ENCODE measurements around the gene UNC13B. TPM values are rescaled to one million over a fixed set of nuclear protein-coding genes. Genes with fewer than 3 reads are reported as not detected.

UNC13B gene
- total and polyA plus RNA-seq, 9 of the 15 experiments (the other 6 are each of a cell fraction or from before 2014, with no cell fraction given) = 2.4 to 11.5 (median 8.6) TPM

DNA sequence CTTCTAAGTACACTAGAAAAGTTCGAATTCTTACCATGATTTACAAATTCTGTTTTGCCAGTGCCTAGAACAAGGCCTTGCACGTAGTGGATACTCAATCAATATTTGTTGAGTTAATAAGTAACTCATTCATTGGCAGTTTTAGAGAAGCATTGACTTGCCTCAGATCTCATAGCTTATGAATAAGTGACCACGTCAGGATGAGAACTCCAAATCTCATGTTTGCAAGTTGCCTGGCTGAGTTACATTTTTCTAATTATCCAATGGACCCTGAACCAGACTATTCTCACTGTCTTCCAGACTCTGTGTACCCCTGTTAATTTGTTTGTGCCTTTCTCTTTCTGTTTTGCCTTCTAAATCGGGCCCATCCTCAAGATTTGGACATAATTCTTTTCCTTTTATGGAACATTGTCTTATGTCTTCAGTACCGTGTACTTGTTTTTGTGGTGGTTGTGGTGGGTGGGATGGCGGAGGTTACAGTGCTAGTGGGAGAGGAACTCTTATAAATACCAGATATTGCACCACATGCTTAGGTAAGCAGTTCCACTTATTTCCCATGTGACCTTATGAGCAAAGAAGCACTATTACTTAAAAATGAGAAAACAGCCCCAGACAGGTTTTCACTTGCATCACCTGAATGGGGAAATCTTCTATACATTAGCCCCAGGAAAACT, 96.3 kb downstream of the UNC13B start:
- ATAC-seq = no peak
- in situ Hi-C loops (cut with MboI) = loop anchor here (5.0 kb wide), 1 partner anchor 141 kb away; the partner anchor contains the start of gene ATOSB
- TF ChIP-seq ILK (tag; IDR thresholded peaks at IDR 0.05; ENCODE audit: borderline replicate concordance, low read depth) (no peak), ZNF239 (CRISPR knock-in tag; IDR thresholded peaks at IDR 0.05) (no peak), E2F1 (CRISPR knock-in tag; IDR thresholded peaks at IDR 0.05) (no peak), ZZZ3 (IDR thresholded peaks at IDR 0.05) (no peak), ZKSCAN8 (CRISPR knock-in tag; IDR thresholded peaks at IDR 0.05) (no peak), CREM (IDR thresholded peaks at IDR 0.05; ENCODE audit: low read depth) (no peak), TOE1 (IDR thresholded peaks at IDR 0.05; ENCODE audit: borderline replicate concordance) (no peak), TOE1 (CRISPR knock-in tag; IDR thresholded peaks at IDR 0.05; ENCODE audit: borderline replicate concordance, low read depth) (no peak), ZNF785 (CRISPR knock-in tag; IDR thresholded peaks at IDR 0.05) (no peak), FOXP4 (CRISPR knock-in tag; IDR thresholded peaks at IDR 0.05; ENCODE audit: borderline replicate concordance) (no peak), NCOA1 (IDR thresholded peaks at IDR 0.05; ENCODE audit: low read depth) (no peak), JUN (IDR thresholded peaks at IDR 0.05; ENCODE audit: borderline replicate concordance, low read depth, low read length) (no peak), JUN (CRISPR knock-in tag; IDR thresholded peaks at IDR 0.05; ENCODE audit: borderline replicate concordance) (no peak), DACH1 (IDR thresholded peaks at IDR 0.05; ENCODE audit: partially characterized antibody) (no peak), THRB (CRISPR knock-in tag; conservative IDR thresholded peaks at IDR 0.05) (no peak), POLR2A (conservative IDR thresholded peaks at IDR 0.05) (no peak), ZNF121 (CRISPR knock-in tag; conservative IDR thresholded peaks at IDR 0.05) (no peak)
- TF ChIP-seq, protein P1, sequence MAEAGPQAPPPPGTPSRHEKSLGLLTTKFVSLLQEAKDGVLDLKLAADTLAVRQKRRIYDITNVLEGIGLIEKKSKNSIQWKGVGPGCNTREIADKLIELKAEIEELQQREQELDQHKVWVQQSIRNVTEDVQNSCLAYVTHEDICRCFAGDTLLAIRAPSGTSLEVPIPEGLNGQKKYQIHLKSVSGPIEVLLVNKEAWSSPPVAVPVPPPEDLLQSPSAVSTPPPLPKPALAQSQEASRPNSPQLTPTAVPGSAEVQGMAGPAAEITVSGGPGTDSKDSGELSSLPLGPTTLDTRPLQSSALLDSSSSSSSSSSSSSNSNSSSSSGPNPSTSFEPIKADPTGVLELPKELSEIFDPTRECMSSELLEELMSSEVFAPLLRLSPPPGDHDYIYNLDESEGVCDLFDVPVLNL (CRISPR knock-in tag; IDR thresholded peaks at IDR 0.05; ENCODE audit: low read depth) = no peak

More for the DNA sequence above, 96.3 kb downstream of the UNC13B start:
- intact Hi-C loops (cut with micrococcal nuclease) = loop anchor here (2.0 to 5.0 kb wide), 2 partner anchors 66 to 359 kb away; no protein-coding TSS in a partner anchor
- H3K9ac ChIP-seq (ENCODE audit: insufficient read depth in 1 of 2, low read depth in 2 of 2, low read length in 2 of 2) = no peak overlapping the region
- no peaks in the 10 kb centered on the region for H3K36me3 ChIP-seq (ENCODE audit: control insufficient read depth, insufficient read depth, low read length)
- H3K27me3 ChIP-seq (ENCODE audit: control insufficient read depth in 2 of 2, insufficient read depth in 2 of 2, low read length in 2 of 2) = no peaks in the 10 kb centered on the region
- WGBS (ENCODE audit: insufficient coverage, low coverage, missing lambda C conversion rate) = 33% methylated on average over 5 of the region's 6 CpGs
- H3K79me2 ChIP-seq (ENCODE audit: control insufficient read depth, insufficient read depth, low read length) = no peaks in the 10 kb centered on the region
- no peak overlapping the region for H2AFZ ChIP-seq (ENCODE audit: low read depth, low read length)
- no peak overlapping the region for H3K27ac ChIP-seq (ENCODE audit: extremely low read depth, low read depth, low read length)
- H4K20me1 ChIP-seq (replicated peaks; ENCODE audit: control insufficient read depth, insufficient read depth, low read length) = no peaks in the 10 kb centered on the region
- DNase-seq (ENCODE audit: extremely low read depth in 1 of 4, low spot score in 3 of 4) = no peak
- H3K9me1 ChIP-seq (ENCODE audit: control insufficient read depth, insufficient read depth, low read length) = no peaks in the 10 kb centered on the region
- FAIRE-seq = no peak
- no peaks in the 10 kb centered on the region for H3K9me3 ChIP-seq (replicated peaks; ENCODE audit: control insufficient read depth, insufficient read depth, low read depth, low read length)
- BruUV-seq (replicated peaks) = no TSS peak
- no peak overlapping the region for H3K4me3 ChIP-seq
- ChIA-PET POLR2A (interaction anchor here (0.7 kb wide), 1 partner anchor 136 kb away, joined by 4 read pairs; no protein-coding TSS in a partner anchor), CTCF (ENCODE audit: low intra/inter-chr PET ratio) (interaction anchor here (0.6 to 1.9 kb wide), 2 partner anchors 141 to 335 kb away, joined by 3 to 11 read pairs; no protein-coding TSS in a partner anchor)
- H3K4me2 ChIP-seq (ENCODE audit: insufficient read depth, low read length) = no peak overlapping the region
- no peaks in the 10 kb centered on the region for H3K4me1 ChIP-seq (replicated peaks in 1 of 2; ENCODE audit: control insufficient read depth in 2 of 2, insufficient read depth in 2 of 2, low read length in 2 of 2)
